ENCODE data around the gene TAS2R31.

Gene TAS2R31

GRCh38 chr12:10994307-10994706 lies 36.9 kb downstream of the TAS2R31 start:
- DNase-seq: no peak
- no peak overlapping the region for H3K27ac ChIP-seq (ENCODE audit: low read depth, low read length)
- no peak overlapping the region for H3K4me3 ChIP-seq (ENCODE audit: low read length)
- no CpG with 5 or more reads among the region's 3 CpGs for WGBS (ENCODE audit: extremely low coverage, insufficient coverage, low lambda C conversion rate)
- no peak overlapping the region for H2AK5ac ChIP-seq (ENCODE audit: low read length)
- no peaks in the 10 kb centered on the region for H3K27me3 ChIP-seq (ENCODE audit: insufficient read depth, low read length, poor library complexity)
- H2BK120ac ChIP-seq (ENCODE audit: low read depth, low read length): no peak overlapping the region
- H2BK5ac ChIP-seq (ENCODE audit: low read length): no peak overlapping the region
- no peak overlapping the region for H3K4ac ChIP-seq (ENCODE audit: low read depth, low read length)
- no peaks in the 10 kb centered on the region for H3K36me3 ChIP-seq (ENCODE audit: control insufficient read depth, insufficient read depth, low read length)
- no peak overlapping the region for H3K4me2 ChIP-seq (ENCODE audit: low read length)
- no peak overlapping the region for H3K9ac ChIP-seq (ENCODE audit: low read length)
- no peaks in the 10 kb centered on the region for H3K4me1 ChIP-seq (ENCODE audit: control insufficient read depth, low read depth, low read length)
- H3K56ac ChIP-seq (ENCODE audit: low read length): no peak overlapping the region
- no peak overlapping the region for H3K18ac ChIP-seq (ENCODE audit: low read length)
- H3K79me2 ChIP-seq (ENCODE audit: control insufficient read depth, insufficient read depth, low read length): no peaks in the 10 kb centered on the region
- H4K8ac ChIP-seq (ENCODE audit: low read depth, low read length): no peak overlapping the region
- H2BK15ac ChIP-seq (replicated peaks; ENCODE audit: low read depth): no peak overlapping the region
- H3K23ac ChIP-seq (ENCODE audit: low read length): no peak overlapping the region
- H4K5ac ChIP-seq (ENCODE audit: low read length): no peak overlapping the region
- no peaks in the 10 kb centered on the region for H3K79me1 ChIP-seq (ENCODE audit: low read length)

GRCh38 chr12:10989107-10989506 lies 42.1 kb downstream of the TAS2R31 start:
- no peak overlapping the region for H2BK5ac ChIP-seq (ENCODE audit: low read length)
- no peaks in the 10 kb centered on the region for H3K79me1 ChIP-seq (ENCODE audit: low read length)
- no peak overlapping the region for H2BK120ac ChIP-seq (ENCODE audit: low read depth, low read length)
- H3K4me2 ChIP-seq (ENCODE audit: low read length): no peak overlapping the region
- no peak overlapping the region for H3K4ac ChIP-seq (ENCODE audit: low read depth, low read length)
- no peak overlapping the region for H2BK15ac ChIP-seq (replicated peaks; ENCODE audit: low read depth)
- no peak overlapping the region for H3K18ac ChIP-seq (ENCODE audit: low read length)
- no peaks in the 10 kb centered on the region for H3K79me2 ChIP-seq (ENCODE audit: control insufficient read depth, insufficient read depth, low read length)
- H4K5ac ChIP-seq (ENCODE audit: low read length): no peak overlapping the region
- H4K8ac ChIP-seq (ENCODE audit: low read depth, low read length): no peak overlapping the region
- no peak overlapping the region for H3K9ac ChIP-seq (ENCODE audit: low read length)
- H3K36me3 ChIP-seq (ENCODE audit: control insufficient read depth, insufficient read depth, low read length): no peaks in the 10 kb centered on the region
- no peaks in the 10 kb centered on the region for H3K27me3 ChIP-seq (ENCODE audit: insufficient read depth, low read length, poor library complexity)
- H3K56ac ChIP-seq (ENCODE audit: low read length): no peak overlapping the region
- DNase-seq: no peak
- no peak overlapping the region for H3K4me3 ChIP-seq (ENCODE audit: low read length)
- H2AK5ac ChIP-seq (ENCODE audit: low read length): no peak overlapping the region
- no peak overlapping the region for H3K27ac ChIP-seq (ENCODE audit: low read depth, low read length)
- no peaks in the 10 kb centered on the region for H3K4me1 ChIP-seq (ENCODE audit: control insufficient read depth, low read depth, low read length)
- WGBS (ENCODE audit: extremely low coverage, insufficient coverage, low lambda C conversion rate): no CpG with 5 or more reads among the region's 2 CpGs
- H3K23ac ChIP-seq (ENCODE audit: low read length): no peak overlapping the region

- Histone ChIP-seq H2BK5ac (ENCODE audit: low read length) (no peak within 1 kb of the TSS), H3K18ac (ENCODE audit: low read length) (no peak within 1 kb of the TSS), H2AK5ac (ENCODE audit: low read length) (no peak within 1 kb of the TSS), H3K4me3 (ENCODE audit: low read length) (no peak within 1 kb of the TSS), H3K9ac (ENCODE audit: low read length) (no peak within 1 kb of the TSS), H3K56ac (ENCODE audit: low read length) (no peak within 1 kb of the TSS), H3K4me2 (ENCODE audit: low read length) (no peak within 1 kb of the TSS), H3K27me3 (ENCODE audit: insufficient read depth, low read length, poor library complexity) (no peaks in the 10 kb centered on the region), H4K5ac (ENCODE audit: low read length) (no peak within 1 kb of the TSS), H2BK120ac (ENCODE audit: low read depth, low read length) (no peak within 1 kb of the TSS), H3K23ac (ENCODE audit: low read length) (no peak within 1 kb of the TSS), H3K79me2 (ENCODE audit: control insufficient read depth, insufficient read depth, low read length) (no peaks in the 10 kb centered on the region), H3K79me1 (ENCODE audit: low read length) (no peaks in the 10 kb centered on the region), H2BK15ac (replicated peaks; ENCODE audit: low read depth) (no peak within 1 kb of the TSS), H3K27ac (ENCODE audit: low read depth, low read length) (no peak within 1 kb of the TSS), H3K4me1 (ENCODE audit: control insufficient read depth, low read depth, low read length) (no peaks in the 10 kb centered on the region), H3K36me3 (ENCODE audit: control insufficient read depth, insufficient read depth, low read length) (no peaks in the 10 kb centered on the region), H4K8ac (ENCODE audit: low read depth, low read length) (no peak within 1 kb of the TSS), H3K4ac (ENCODE audit: low read depth, low read length) (no peak within 1 kb of the TSS)
- DNase-seq: no peak
- no CpG with 5 or more reads among the region's 2 CpGs for WGBS (ENCODE audit: extremely low coverage, insufficient coverage, low lambda C conversion rate)
These were observed 44.4 kb downstream of the TAS2R31 start, which contains the start of gene TAS2R50 for GRCh38 chr12:10986812-10987211. TAS2R50 (minus strand) TSS chr12:10986912; CDS start chr12:10986860, 52 bp downstream.

- Histone ChIP-seq H3K4me1 (ENCODE audit: control insufficient read depth, low read depth, low read length) (no peaks in the 10 kb centered on the region), H3K36me3 (ENCODE audit: control insufficient read depth, insufficient read depth, low read length) (no peaks in the 10 kb centered on the region), H3K18ac (ENCODE audit: low read length) (no peak overlapping the region), H3K56ac (ENCODE audit: low read length) (no peak overlapping the region), H2BK120ac (ENCODE audit: low read depth, low read length) (no peak overlapping the region), H2BK5ac (ENCODE audit: low read length) (no peak overlapping the region), H3K4me3 (ENCODE audit: low read length) (no peak overlapping the region), H3K9ac (ENCODE audit: low read length) (no peak overlapping the region), H2AK5ac (ENCODE audit: low read length) (no peak overlapping the region), H3K27ac (ENCODE audit: low read depth, low read length) (no peak overlapping the region), H3K4ac (ENCODE audit: low read depth, low read length) (no peak overlapping the region), H3K23ac (ENCODE audit: low read length) (no peak overlapping the region), H3K4me2 (ENCODE audit: low read length) (no peak overlapping the region), H3K79me1 (ENCODE audit: low read length) (no peaks in the 10 kb centered on the region), H3K79me2 (ENCODE audit: control insufficient read depth, insufficient read depth, low read length) (no peaks in the 10 kb centered on the region), H2BK15ac (replicated peaks; ENCODE audit: low read depth) (no peak overlapping the region), H4K8ac (ENCODE audit: low read depth, low read length) (no peak overlapping the region), H3K27me3 (ENCODE audit: insufficient read depth, low read length, poor library complexity) (no peaks in the 10 kb centered on the region), H4K5ac (ENCODE audit: low read length) (no peak overlapping the region)
- DNase-seq: no peak
- WGBS (ENCODE audit: extremely low coverage, insufficient coverage, low lambda C conversion rate): no CpG with 5 or more reads among the region's 5 CpGs
These were observed 49.0 kb downstream of the TAS2R31 start for GRCh38 chr12:10982244-10982643.
